Measurements from ENCODE around the gene SRA1. TPM values are rescaled to one million over a fixed set of nuclear protein-coding genes. Genes with fewer than 3 reads are reported as not detected.
A peak's percentile ranks its signal among the peaks of the same experiment; 100 is the strongest.

Gene SRA1
- polyA plus RNA-seq, 1 experiment: 46.2 TPM

DNA sequence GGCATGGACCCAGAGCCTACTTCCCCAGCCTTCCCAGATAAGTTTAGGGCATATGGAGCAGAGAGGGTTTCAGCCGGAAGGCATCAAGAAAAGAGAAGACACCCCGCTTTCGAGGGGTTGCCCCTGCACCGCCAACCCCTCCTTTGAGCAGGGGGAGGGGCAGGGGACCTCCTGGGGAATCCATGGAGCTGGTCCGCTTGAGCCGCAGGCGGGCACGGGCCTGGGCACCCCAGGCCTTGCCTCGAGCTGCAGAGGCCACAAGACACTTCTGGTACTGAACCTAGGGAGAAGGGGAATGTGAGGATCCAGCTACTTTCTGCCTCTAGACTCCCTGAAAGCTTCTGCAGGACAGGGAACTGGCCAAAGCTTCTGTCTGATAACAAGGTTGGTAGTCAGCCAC lies 1.3 kb upstream of the SRA1 start:
- TF ChIP-seq, protein P1, sequence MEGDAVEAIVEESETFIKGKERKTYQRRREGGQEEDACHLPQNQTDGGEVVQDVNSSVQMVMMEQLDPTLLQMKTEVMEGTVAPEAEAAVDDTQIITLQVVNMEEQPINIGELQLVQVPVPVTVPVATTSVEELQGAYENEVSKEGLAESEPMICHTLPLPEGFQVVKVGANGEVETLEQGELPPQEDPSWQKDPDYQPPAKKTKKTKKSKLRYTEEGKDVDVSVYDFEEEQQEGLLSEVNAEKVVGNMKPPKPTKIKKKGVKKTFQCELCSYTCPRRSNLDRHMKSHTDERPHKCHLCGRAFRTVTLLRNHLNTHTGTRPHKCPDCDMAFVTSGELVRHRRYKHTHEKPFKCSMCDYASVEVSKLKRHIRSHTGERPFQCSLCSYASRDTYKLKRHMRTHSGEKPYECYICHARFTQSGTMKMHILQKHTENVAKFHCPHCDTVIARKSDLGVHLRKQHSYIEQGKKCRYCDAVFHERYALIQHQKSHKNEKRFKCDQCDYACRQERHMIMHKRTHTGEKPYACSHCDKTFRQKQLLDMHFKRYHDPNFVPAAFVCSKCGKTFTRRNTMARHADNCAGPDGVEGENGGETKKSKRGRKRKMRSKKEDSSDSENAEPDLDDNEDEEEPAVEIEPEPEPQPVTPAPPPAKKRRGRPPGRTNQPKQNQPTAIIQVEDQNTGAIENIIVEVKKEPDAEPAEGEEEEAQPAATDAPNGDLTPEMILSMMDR (IDR thresholded peaks at IDR 0.05; ENCODE audit: insufficient read depth, low read depth, low read length): no peak
- no peak for DNase-seq (ENCODE audit: low read depth)
- Histone ChIP-seq H3K27me3 (ENCODE audit: control insufficient read depth, insufficient read depth, low read length) (no peaks in the 10 kb centered on the region), H3K4me3 (ENCODE audit: low read depth, low read length) (no peak overlapping the region), H3K36me3 (ENCODE audit: control insufficient read depth, insufficient read depth, low read length) (peaks cover 9% of the 10 kb centered on the region)
- ChIA-PET POLR2A (no interaction called here), CTCF (interaction anchor here (1.9 to 2.1 kb wide), 2 partner anchors 11 to 186 kb away, joined by 5 to 9 read pairs; partner anchors contain the start of gene EIF4EBP3)

DNA sequence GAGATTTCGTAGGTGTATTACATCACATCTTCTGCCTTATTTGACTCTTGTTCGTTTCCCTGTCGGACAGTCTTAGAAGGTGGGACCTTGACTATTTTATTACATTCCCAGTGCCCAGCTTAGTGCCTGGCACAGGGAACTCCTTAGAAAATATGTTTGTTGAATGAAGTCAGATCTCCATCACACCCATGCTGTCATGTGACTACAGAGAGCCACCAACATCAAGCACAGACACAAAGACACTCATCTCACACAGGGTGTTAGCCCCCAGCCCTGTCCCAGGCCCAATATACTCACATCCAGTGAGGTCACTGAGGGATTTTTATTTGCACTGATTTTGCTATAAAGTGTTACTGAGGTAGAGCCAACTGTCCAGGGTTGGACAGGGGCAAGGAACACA lies 692 bp upstream of the SRA1 start:
- no peak overlapping the region for H3K4me3 ChIP-seq (ENCODE audit: low read depth, low read length)
- no peak for DNase-seq (ENCODE audit: low read depth)
- ChIA-PET CTCF (interaction anchor here (1.2 to 2.1 kb wide), 4 partner anchors 9 to 185 kb away, joined by 3 to 9 read pairs (median 4); partner anchors contain the start of gene EIF4EBP3), POLR2A (interaction anchor here (1.3 kb wide), 1 partner anchor 10 kb away, joined by 10 read pairs; the partner anchor contains the start of gene EIF4EBP3)
- H3K36me3 ChIP-seq (ENCODE audit: control insufficient read depth, insufficient read depth, low read length): peaks cover 9% of the 10 kb centered on the region
- no peaks in the 10 kb centered on the region for H3K27me3 ChIP-seq (ENCODE audit: control insufficient read depth, insufficient read depth, low read length)
- TF ChIP-seq, protein P1 (IDR thresholded peaks at IDR 0.05; ENCODE audit: insufficient read depth, low read depth, low read length): no peak

DNA sequence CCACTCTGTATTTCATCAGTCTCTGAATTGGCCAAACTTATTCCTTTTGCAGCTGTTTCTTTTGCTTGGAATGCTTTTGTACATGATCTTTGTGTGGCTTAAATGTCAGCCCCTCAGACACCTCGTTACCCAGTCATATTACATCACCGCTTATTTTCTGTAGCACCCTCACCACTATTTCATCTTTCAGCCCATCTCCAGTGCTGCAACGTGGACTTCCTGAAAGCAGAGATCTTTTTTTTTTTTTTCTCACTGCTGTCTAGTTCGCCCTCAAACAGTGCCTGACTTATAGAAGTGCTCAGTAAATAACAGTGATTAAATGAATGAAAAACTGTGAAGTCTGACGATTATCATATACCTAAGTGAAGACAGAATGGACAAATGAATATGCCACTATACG lies 835 bp downstream of the SRA1 start:
- H3K36me3 ChIP-seq (ENCODE audit: control insufficient read depth, insufficient read depth, low read length): peaks cover 7% of the 10 kb centered on the region
- TF ChIP-seq, protein P1 (IDR thresholded peaks at IDR 0.05; ENCODE audit: insufficient read depth, low read depth, low read length): no peak
- DNase-seq (ENCODE audit: low read depth): no peak
- POLR2A ChIA-PET: interaction anchor here (0.6 kb wide), 1 partner anchor 117 kb away, joined by 5 read pairs; no protein-coding TSS in a partner anchor
- H3K27me3 ChIP-seq (ENCODE audit: control insufficient read depth, insufficient read depth, low read length): no peaks in the 10 kb centered on the region
- CTCF ChIA-PET: interaction anchor here (2.1 kb wide), 1 partner anchor 9 kb away, joined by 9 read pairs; the partner anchor contains the start of gene EIF4EBP3
- peak overlapping the region; percentile 90 for H3K4me3 ChIP-seq (ENCODE audit: low read depth, low read length)

DNA sequence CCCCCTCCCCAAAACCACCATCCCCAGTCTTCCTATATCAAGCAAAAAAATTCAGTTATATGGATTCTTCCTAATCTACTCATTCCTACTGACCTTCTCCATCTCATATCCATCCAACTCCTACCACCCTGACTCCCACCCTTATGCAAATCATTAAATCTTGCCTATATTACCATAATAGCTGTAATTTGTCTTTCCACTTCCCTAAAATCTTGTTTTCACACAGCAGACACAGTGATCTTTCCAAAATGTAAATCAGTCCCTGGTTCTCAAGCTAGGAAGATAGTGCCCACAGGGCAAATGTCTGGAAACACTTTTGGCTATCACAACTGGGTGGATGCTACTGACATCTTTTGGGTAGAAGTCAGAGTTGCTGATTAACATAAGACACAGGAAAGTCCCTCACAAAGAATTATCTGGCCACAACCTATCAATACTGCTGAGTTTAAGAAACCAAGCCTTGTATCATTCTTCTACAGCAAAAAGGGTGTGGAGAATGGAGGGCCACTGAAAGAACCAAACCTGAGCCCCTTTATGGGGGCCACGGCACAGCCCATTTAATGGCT lies 1.4 kb downstream of the SRA1 start:
- POLR2A ChIA-PET: no interaction called here
- CTCF ChIA-PET: interaction anchor here (0.8 kb wide), 1 partner anchor 163 kb away, joined by 3 read pairs; no protein-coding TSS in a partner anchor
- TF ChIP-seq, protein P1 (IDR thresholded peaks at IDR 0.05; ENCODE audit: insufficient read depth, low read depth, low read length): no peak
- DNase-seq (ENCODE audit: low read depth): no peak
- Histone ChIP-seq H3K36me3 (ENCODE audit: control insufficient read depth, insufficient read depth, low read length) (peaks cover 9% of the 10 kb centered on the region), H3K27me3 (ENCODE audit: control insufficient read depth, insufficient read depth, low read length) (no peaks in the 10 kb centered on the region), H3K4me3 (ENCODE audit: low read depth, low read length) (peak overlapping the region; percentile 90)

DNA sequence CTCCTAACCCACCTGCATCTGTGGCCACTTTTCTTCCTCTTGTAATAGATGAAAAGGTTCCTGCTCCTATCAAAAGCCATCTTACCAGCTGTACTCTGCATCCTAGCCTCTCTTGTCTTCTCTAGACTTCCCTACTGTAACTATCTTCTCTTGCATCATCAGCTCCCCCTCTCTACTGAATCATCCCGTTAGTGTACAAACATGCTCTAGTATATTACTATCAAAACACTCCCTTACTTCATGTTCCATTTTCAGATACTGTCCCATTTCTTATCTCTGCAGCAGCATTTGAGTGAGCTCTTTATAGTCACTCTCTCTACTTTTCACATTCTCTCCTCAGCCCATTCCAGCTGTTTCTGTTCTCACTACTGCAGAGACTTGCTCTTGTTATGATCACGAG lies 2.8 kb downstream of the SRA1 start:
- H3K4me3 ChIP-seq (ENCODE audit: low read depth, low read length): no peak overlapping the region
- CTCF ChIA-PET: interaction anchor here (1.1 kb wide), 1 partner anchor 22 kb away, joined by 3 read pairs; no protein-coding TSS in a partner anchor
- H3K36me3 ChIP-seq (ENCODE audit: control insufficient read depth, insufficient read depth, low read length): peaks cover 13% of the 10 kb centered on the region
- TF ChIP-seq, protein P1 (IDR thresholded peaks at IDR 0.05; ENCODE audit: insufficient read depth, low read depth, low read length): no peak
- POLR2A ChIA-PET: no interaction called here
- no peak for DNase-seq (ENCODE audit: low read depth)
- no peaks in the 10 kb centered on the region for H3K27me3 ChIP-seq (ENCODE audit: control insufficient read depth, insufficient read depth, low read length)

Data from BJ (cell line).